K562 (cell line): ENCODE results near the gene PFKL.

Source experiments
- HNRNPL ChIP-seq: fragments of 200-400 bp; formaldehyde crosslinking; IDR thresholded peaks from 2 replicates; pipeline ENCODE4 v1.6.1; 2017; ENCODE audit warnings: low read depth, mild to moderate bottlenecking, low read length
- IRF2 ChIP-seq: sonication (generic); formaldehyde crosslinking; IDR thresholded peaks from 2 replicates; pipeline ENCODE4 v1.8.1; 2022; ENCODE audit warnings: mild to moderate bottlenecking, missing genetic modification reagents
- SP1 ChIP-seq: sonication (generic); formaldehyde crosslinking; IDR thresholded peaks from 2 replicates; pipeline ENCODE4 v1.8.1; 2022; ENCODE audit warnings: mild to moderate bottlenecking, missing genetic modification reagents
- TCF15 ChIP-seq: fragments of 250-450 bp; sonication (Bioruptor Pico); IDR thresholded peaks from 2 replicates; pipeline ENCODE4 v1.8.0; 2022; ENCODE audit warnings: moderate library complexity, mild to moderate bottlenecking, inconsistent platforms
- TCF3 ChIP-seq: sonication (generic); formaldehyde crosslinking; IDR thresholded peaks from 2 replicates; pipeline ENCODE4 v1.4.0; 2020; ENCODE audit warnings: mild to moderate bottlenecking, missing genetic modification reagents
- TF ChIP-seq, protein P1 (sequence below), 3 experiments: IDR thresholded peaks in 2 of 3; conservative IDR thresholded peaks in 1 of 3; 2 replicates each; pipeline ENCODE4 v1.5.1; 2011 to 2012; ENCODE audit warnings: low read length in 3 of 3, mild to moderate bottlenecking in 3 of 3, control low read depth in 2 of 3, improper control_type of control experiment in 1 of 3, inconsistent platforms in 1 of 3, low read depth in 1 of 3, mixed read lengths in 1 of 3, moderate library complexity in 1 of 3; ENCODE audit not compliant: insufficient read depth in 2 of 3
- TF ChIP-seq, protein P2 (sequence below), 2 experiments: fragments of 250-450 bp in 1 of 2; fragments of 450-650 bp in 1 of 2; sonication (Bioruptor Pico) in 1 of 2; IDR thresholded peaks; 2 replicates each; pipeline versions ENCODE4 v1.6.1 to v1.8.0; 2016 to 2021; ENCODE audit warnings: mild to moderate bottlenecking in 2 of 2, moderate library complexity in 2 of 2, missing compliant biosample characterization in 1 of 2, missing genetic modification characterization in 1 of 2

- TF ChIP-seq IRF2 (CRISPR knock-in tag): no peak
- TF ChIP-seq SP1 (CRISPR knock-in tag): no peak
- TF ChIP-seq, protein P1, sequence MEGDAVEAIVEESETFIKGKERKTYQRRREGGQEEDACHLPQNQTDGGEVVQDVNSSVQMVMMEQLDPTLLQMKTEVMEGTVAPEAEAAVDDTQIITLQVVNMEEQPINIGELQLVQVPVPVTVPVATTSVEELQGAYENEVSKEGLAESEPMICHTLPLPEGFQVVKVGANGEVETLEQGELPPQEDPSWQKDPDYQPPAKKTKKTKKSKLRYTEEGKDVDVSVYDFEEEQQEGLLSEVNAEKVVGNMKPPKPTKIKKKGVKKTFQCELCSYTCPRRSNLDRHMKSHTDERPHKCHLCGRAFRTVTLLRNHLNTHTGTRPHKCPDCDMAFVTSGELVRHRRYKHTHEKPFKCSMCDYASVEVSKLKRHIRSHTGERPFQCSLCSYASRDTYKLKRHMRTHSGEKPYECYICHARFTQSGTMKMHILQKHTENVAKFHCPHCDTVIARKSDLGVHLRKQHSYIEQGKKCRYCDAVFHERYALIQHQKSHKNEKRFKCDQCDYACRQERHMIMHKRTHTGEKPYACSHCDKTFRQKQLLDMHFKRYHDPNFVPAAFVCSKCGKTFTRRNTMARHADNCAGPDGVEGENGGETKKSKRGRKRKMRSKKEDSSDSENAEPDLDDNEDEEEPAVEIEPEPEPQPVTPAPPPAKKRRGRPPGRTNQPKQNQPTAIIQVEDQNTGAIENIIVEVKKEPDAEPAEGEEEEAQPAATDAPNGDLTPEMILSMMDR (IDR thresholded peaks at IDR 0.05 in 2 of 3, conservative IDR thresholded peaks at IDR 0.05 in 1 of 3; ENCODE audit: insufficient read depth in 2 of 3, low read depth in 1 of 3, low read length in 3 of 3): peak; percentile 69 to 79 (median 74)
- TF ChIP-seq, protein P2, sequence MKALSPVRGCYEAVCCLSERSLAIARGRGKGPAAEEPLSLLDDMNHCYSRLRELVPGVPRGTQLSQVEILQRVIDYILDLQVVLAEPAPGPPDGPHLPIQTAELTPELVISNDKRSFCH (CRISPR knock-in tag; IDR thresholded peaks at IDR 0.05): no peak
- TF ChIP-seq, protein P2 (tag; IDR thresholded peaks at IDR 0.05): no peak
- no peak for TF ChIP-seq TCF3 (CRISPR knock-in tag)
- no peak for TF ChIP-seq HNRNPL
- TF ChIP-seq TCF15 (CRISPR knock-in tag): no peak
Observed at GRCh38 chr21:44304877-44305293, 5.0 kb downstream of the PFKL start.
